LNCaP clone FGC (cell line): Measurements from ENCODE around the gene DUSP22.

Experiments used
- DNase-seq: peaks from one replicate; pipeline ENCODE4 v3.0.0-alpha.2; 2011; ENCODE audit warnings: low read depth
- H3K4me3 ChIP-seq: 2 replicates; pipeline ENCODE4 v1.5.1; 2011; ENCODE audit warnings: mild to moderate bottlenecking, low read depth, low read length, control low read depth
- TF ChIP-seq, protein P1 (sequence below): IDR thresholded peaks from 2 replicates; pipeline ENCODE4 v1.5.1; 2012; ENCODE audit warnings: mild to moderate bottlenecking; ENCODE audit not compliant: control insufficient read depth, insufficient read depth; ENCODE audit errors: extremely low read depth

Gene DUSP22

DNA sequence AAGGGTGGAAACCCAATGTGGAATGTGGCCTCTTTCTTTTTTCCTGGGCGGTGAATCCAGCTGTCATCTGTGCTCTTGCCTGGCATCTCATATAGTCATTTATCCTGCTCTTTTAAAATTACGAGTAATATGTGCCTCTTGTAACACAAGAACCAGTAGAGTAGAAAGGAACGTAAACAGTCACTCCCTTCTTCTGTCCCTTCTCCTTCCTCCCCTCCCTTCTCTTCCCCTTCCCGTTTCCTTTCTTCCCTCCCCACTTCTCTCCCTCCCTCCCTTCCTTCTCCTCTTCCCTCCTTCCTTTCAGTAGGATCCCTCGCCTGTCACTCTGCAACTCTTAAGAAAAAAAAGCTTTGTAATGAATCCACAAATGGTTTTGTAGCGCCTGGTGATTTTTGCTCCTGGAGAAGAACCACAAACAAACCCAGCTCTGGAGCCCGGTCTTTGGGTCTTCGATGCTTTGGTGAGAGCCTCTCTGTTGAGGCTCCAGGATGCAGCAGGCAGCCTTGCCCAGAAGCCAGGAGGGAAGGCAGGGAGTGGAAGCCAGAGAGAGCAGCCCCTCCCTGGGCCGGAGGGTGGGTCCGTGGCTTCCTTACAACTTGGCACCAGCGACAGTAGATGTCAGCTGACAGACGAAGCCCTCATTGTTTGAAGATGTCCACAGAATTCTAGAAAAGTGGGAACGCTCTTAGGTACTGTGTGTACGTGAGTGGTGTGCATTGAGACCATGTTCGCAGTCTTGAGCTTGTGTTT is 15.0 kb downstream of the DUSP22 start:
- TF ChIP-seq, protein P1, sequence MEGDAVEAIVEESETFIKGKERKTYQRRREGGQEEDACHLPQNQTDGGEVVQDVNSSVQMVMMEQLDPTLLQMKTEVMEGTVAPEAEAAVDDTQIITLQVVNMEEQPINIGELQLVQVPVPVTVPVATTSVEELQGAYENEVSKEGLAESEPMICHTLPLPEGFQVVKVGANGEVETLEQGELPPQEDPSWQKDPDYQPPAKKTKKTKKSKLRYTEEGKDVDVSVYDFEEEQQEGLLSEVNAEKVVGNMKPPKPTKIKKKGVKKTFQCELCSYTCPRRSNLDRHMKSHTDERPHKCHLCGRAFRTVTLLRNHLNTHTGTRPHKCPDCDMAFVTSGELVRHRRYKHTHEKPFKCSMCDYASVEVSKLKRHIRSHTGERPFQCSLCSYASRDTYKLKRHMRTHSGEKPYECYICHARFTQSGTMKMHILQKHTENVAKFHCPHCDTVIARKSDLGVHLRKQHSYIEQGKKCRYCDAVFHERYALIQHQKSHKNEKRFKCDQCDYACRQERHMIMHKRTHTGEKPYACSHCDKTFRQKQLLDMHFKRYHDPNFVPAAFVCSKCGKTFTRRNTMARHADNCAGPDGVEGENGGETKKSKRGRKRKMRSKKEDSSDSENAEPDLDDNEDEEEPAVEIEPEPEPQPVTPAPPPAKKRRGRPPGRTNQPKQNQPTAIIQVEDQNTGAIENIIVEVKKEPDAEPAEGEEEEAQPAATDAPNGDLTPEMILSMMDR: no peak
- DNase-seq: no peak

GRCh38 chr6:307874-308273 is 15.6 kb downstream of the DUSP22 start:
- DNase-seq: no peak
- H3K4me3 ChIP-seq: no peak overlapping the region
- TF ChIP-seq, protein P1: no peak

More for the DNA sequence above, 15.0 kb downstream of the DUSP22 start:
- no peak overlapping the region for H3K4me3 ChIP-seq

GRCh38 chr6:308307-308706 is 16.0 kb downstream of the DUSP22 start:
- no peak for DNase-seq
- TF ChIP-seq, protein P1: no peak
- no peak overlapping the region for H3K4me3 ChIP-seq

GRCh38 chr6:308768-309167 is 16.5 kb downstream of the DUSP22 start:
- TF ChIP-seq, protein P1: no peak
- no peak overlapping the region for H3K4me3 ChIP-seq
- DNase-seq: no peak

DNA sequence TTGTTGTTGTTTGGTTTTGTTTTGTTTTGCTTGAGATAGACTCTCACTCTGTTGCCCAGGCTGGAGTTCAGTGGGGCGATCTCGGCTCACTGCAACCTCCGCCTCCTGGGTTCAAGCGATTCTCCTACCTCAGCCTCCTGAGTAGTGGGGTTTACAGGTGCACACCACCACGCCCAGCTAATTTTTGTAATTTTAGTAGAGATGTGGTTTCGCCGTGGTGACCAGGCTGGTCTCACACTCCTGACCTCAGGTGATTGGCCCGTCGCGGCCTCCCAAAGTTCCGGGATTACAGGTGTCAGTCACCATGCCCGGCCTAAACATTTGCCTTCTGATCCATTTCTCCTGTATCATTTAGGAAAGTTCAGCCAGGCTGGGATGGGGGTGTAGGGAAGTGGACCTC is 17.7 kb downstream of the DUSP22 start:
- no peak overlapping the region for H3K4me3 ChIP-seq
- no peak for DNase-seq
- TF ChIP-seq, protein P1: no peak

DNA sequence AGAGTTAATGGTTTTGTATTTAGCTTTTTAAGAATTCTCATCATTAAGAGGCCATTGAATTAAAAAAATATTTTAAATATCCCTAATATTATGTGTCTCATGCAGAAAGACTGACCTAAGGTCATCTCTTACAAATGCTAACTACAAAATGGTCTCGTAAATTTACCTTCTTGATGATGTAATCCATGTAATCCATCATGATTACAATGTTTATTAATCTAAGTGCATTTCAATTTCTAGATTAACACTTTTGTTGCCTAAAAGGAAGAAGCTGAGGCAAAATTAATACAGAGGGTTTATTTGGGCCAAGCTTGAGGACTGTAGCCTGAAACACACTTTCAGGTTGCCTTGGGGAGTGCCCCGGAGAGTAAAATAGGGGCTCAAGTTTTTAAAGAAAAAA is 18.4 kb downstream of the DUSP22 start:
- TF ChIP-seq, protein P1: no peak

More for the DNA sequence above, 18.4 kb downstream of the DUSP22 start:
- no peak overlapping the region for H3K4me3 ChIP-seq
- DNase-seq: no peak
